Stimulated activated CD4-positive, alpha-beta T cell treated with anti-CD3 and anti-CD28 coated beads, Interleukin-12 subunit alpha, Interleukin-12 subunit beta, amount 100 ng/mL, for 48 hours (primary cell): ENCODE results near the gene NBEA.

Experiments
- DNase-seq, 3 donors: peaks; one replicate each; pipeline ENCODE4 v3.0.0-alpha.2; 2020; ENCODE audit warnings: low read depth in 2 of 3, low spot score in 1 of 3

The NBEA gene

GRCh38 chr13:35162420-35162819 is 220.3 kb downstream of the NBEA start:
- no peak for DNase-seq

- no peak for DNase-seq
Observed at GRCh38 chr13:35163674-35164073, 221.6 kb downstream of the NBEA start.

GRCh38 chr13:35164324-35164932 is 222.4 kb downstream of the NBEA start:
- no peak for DNase-seq

- DNase-seq, result no peak
Observed at GRCh38 chr13:35165205-35165604, 223.1 kb downstream of the NBEA start.

GRCh38 chr13:35179494-35179893 is 237.4 kb downstream of the NBEA start:
- DNase-seq, result no peak

GRCh38 chr13:35179920-35180663 is 238.0 kb downstream of the NBEA start:
- DNase-seq, result no peak

GRCh38 chr13:35190241-35190640 is 248.2 kb downstream of the NBEA start:
- DNase-seq, result no peak

GRCh38 chr13:35191883-35192282 is 249.8 kb downstream of the NBEA start:
- no peak for DNase-seq

- DNase-seq, result no peak
Observed at GRCh38 chr13:35198613-35199200, 256.6 kb downstream of the NBEA start.

GRCh38 chr13:35208587-35208986 is 266.5 kb downstream of the NBEA start:
- DNase-seq, result no peak

- DNase-seq, result no peak
Observed at GRCh38 chr13:35210261-35210660, 268.2 kb downstream of the NBEA start.

GRCh38 chr13:35211949-35212348 is 269.9 kb downstream of the NBEA start:
- no peak for DNase-seq

- no peak for DNase-seq
Observed at GRCh38 chr13:35213911-35214310, 271.8 kb downstream of the NBEA start.

GRCh38 chr13:35216131-35216530 is 274.1 kb downstream of the NBEA start:
- DNase-seq, result no peak

- no peak for DNase-seq
Observed at GRCh38 chr13:35219021-35219420, 277.0 kb downstream of the NBEA start.

GRCh38 chr13:35225159-35225558 is 283.1 kb downstream of the NBEA start:
- DNase-seq, result no peak

GRCh38 chr13:35225582-35225981 is 283.5 kb downstream of the NBEA start:
- no peak for DNase-seq

GRCh38 chr13:35228536-35228935 is 286.5 kb downstream of the NBEA start:
- no peak for DNase-seq

- no peak for DNase-seq
Observed at GRCh38 chr13:35231426-35231825, 289.4 kb downstream of the NBEA start.

GRCh38 chr13:35238274-35238673 is 296.2 kb downstream of the NBEA start:
- DNase-seq, result no peak

- DNase-seq, result no peak
Observed at GRCh38 chr13:35252536-35253205, 310.6 kb downstream of the NBEA start.

GRCh38 chr13:35255241-35255640 is 313.2 kb downstream of the NBEA start:
- DNase-seq, result no peak
